Activated CD8-positive, alpha-beta memory T cell treated with anti-CD3 and anti-CD28 coated beads, Interleukin-2, amount 50 U/mL, for 48 hours (primary cell): Measurements from ENCODE around the gene LIPJ.

ENCODE experiments used
- DNase-seq: peaks from one replicate; pipeline ENCODE4 v3.0.0-alpha.2; 2020

Gene LIPJ

GRCh38 chr10:88598055-88598454 is 11.5 kb downstream of the LIPJ start:
- DNase-seq = no peak

GRCh38 chr10:88608052-88608732 is 21.6 kb downstream of the LIPJ start:
- DNase-seq = no peak

- no peak for DNase-seq
Observed at GRCh38 chr10:88608780-88609179, 22.2 kb downstream of the LIPJ start.

- DNase-seq = no peak
Observed at GRCh38 chr10:88616250-88616977, 29.9 kb downstream of the LIPJ start.

- DNase-seq = no peak
Observed at GRCh38 chr10:88617772-88618300, 31.3 kb downstream of the LIPJ start.

GRCh38 chr10:88618496-88618895 is 31.9 kb downstream of the LIPJ start:
- DNase-seq = no peak

- no peak for DNase-seq
Observed at GRCh38 chr10:88620441-88620840, 33.9 kb downstream of the LIPJ start.

GRCh38 chr10:88623835-88624234 is 37.3 kb downstream of the LIPJ start:
- DNase-seq = no peak

GRCh38 chr10:88624840-88625239 is 38.3 kb downstream of the LIPJ start:
- no peak for DNase-seq

GRCh38 chr10:88640186-88640585 is 53.6 kb downstream of the LIPJ start:
- DNase-seq = no peak

- no peak for DNase-seq
Observed at GRCh38 chr10:88642209-88642608, 55.6 kb downstream of the LIPJ start.

GRCh38 chr10:88642963-88643362 is 56.4 kb downstream of the LIPJ start:
- no peak for DNase-seq

- no peak for DNase-seq
Observed at GRCh38 chr10:88647061-88647615, 60.6 kb downstream of the LIPJ start.

- DNase-seq = no peak
Observed at GRCh38 chr10:88651101-88651551, 64.6 kb downstream of the LIPJ start.

GRCh38 chr10:88652616-88653015 is 66.1 kb downstream of the LIPJ start:
- no peak for DNase-seq
